ENCODE results near the gene RERE.
"Not testable (repeated sequence)": the region's sequence is repeated elsewhere in the genome, so short reads cannot be mapped to it uniquely, and the experiment has no call there.

The RERE gene

GRCh38 chr1:8797216-8797615, 20.2 kb downstream of the RERE start:
- no peak for DNase-seq
- no peak for ATAC-seq

- ATAC-seq (no peak), DNase-seq (no peak)
Observed at GRCh38 chr1:8796812-8797211, 20.6 kb downstream of the RERE start.

GRCh38 chr1:8794605-8795004, 22.8 kb downstream of the RERE start:
- DNase-seq (no peak), ATAC-seq (no peak)

- DNase-seq: no peak
- no peak for ATAC-seq
Observed at GRCh38 chr1:8791819-8792218, 25.6 kb downstream of the RERE start.

- no peak for DNase-seq
- ATAC-seq: no peak
Observed at GRCh38 chr1:8790987-8791386, 26.5 kb downstream of the RERE start.

- ATAC-seq: no peak
- DNase-seq: no peak
Observed at GRCh38 chr1:8790478-8790877, 27.0 kb downstream of the RERE start.

GRCh38 chr1:8789314-8790214, 27.9 kb downstream of the RERE start:
- ATAC-seq: no peak
- DNase-seq: no peak

GRCh38 chr1:8787218-8787617, 30.2 kb downstream of the RERE start:
- no peak for ATAC-seq
- no peak for DNase-seq

GRCh38 chr1:8786204-8786603, 31.2 kb downstream of the RERE start:
- not testable (repeated sequence) for DNase-seq, ATAC-seq

- ATAC-seq (no peak), DNase-seq (no peak)
Observed at GRCh38 chr1:8782955-8783354, 34.5 kb downstream of the RERE start.

- DNase-seq (no peak), ATAC-seq (no peak)
Observed at GRCh38 chr1:8782001-8782620, 35.3 kb downstream of the RERE start.

- ATAC-seq (no peak), DNase-seq (no peak)
Observed at GRCh38 chr1:8780405-8780804, 37.0 kb downstream of the RERE start.

GRCh38 chr1:8777867-8778266, 39.6 kb downstream of the RERE start:
- ATAC-seq: no peak
- no peak for DNase-seq

GRCh38 chr1:8776104-8776503, 41.3 kb downstream of the RERE start:
- ATAC-seq (no peak), DNase-seq (no peak)

- ATAC-seq: no peak
- DNase-seq: no peak
Observed at GRCh38 chr1:8767006-8767405, 50.4 kb downstream of the RERE start.

- ATAC-seq (no peak), DNase-seq (no peak)
Observed at GRCh38 chr1:8765198-8765597, 52.2 kb downstream of the RERE start.

- no peak for ATAC-seq
- DNase-seq: no peak
Observed at GRCh38 chr1:8764293-8764937, 53.0 kb downstream of the RERE start.

GRCh38 chr1:8763888-8764287, 53.6 kb downstream of the RERE start:
- DNase-seq: no peak
- no peak for ATAC-seq

GRCh38 chr1:8754993-8755392, 62.4 kb downstream of the RERE start:
- DNase-seq (no peak), ATAC-seq (no peak)

- no peak for DNase-seq
- no peak for ATAC-seq
Observed at GRCh38 chr1:8754247-8754650, 63.2 kb downstream of the RERE start.

- no peak for ATAC-seq
- no peak for DNase-seq
Observed at GRCh38 chr1:8753736-8754135, 63.7 kb downstream of the RERE start.

- DNase-seq: no peak
- ATAC-seq: no peak
Observed at GRCh38 chr1:8752921-8753713, 64.3 kb downstream of the RERE start.

Measured in stimulated activated naive CD8-positive, alpha-beta T cell treated with anti-CD3 and anti-CD28 coated beads, Interleukin-15, Interleukin-2, amounts not matched to agents 100 U/mL and 50 U/mL, for 24 hours (primary cell).